GM23248 (cell line): ENCODE measurements around the gene ZMYM2.

ENCODE experiments used
- EZH2 ChIP-seq: fragments of 200-600 bp; sonication (generic); IDR thresholded peaks from 2 replicates; pipeline ENCODE4 v1.6.1; 2018; ENCODE audit warnings: antibody characterized with exemption, mild to moderate bottlenecking; ENCODE audit not compliant: insufficient read depth, poor library complexity, severe bottlenecking
- EZH2phosphoT487 ChIP-seq: fragments of 200-600 bp; sonication (generic); IDR thresholded peaks from 2 replicates; pipeline ENCODE4 v1.6.1; 2018; ENCODE audit warnings: antibody characterized with exemption, moderate library complexity, mild to moderate bottlenecking, low read depth; ENCODE audit not compliant: insufficient read depth

- TF ChIP-seq EZH2 (no peak), EZH2phosphoT487 (no peak)
These were observed 168.7 kb downstream of the ZMYM2 start for GRCh38 chr13:20127262-20127561.
